Raji (cell line): ENCODE results near the gene MAD2L2.

Experiments
- POLR2A ChIP-seq: IDR thresholded peaks from 2 replicates; pipeline ENCODE4 v1.6.1; 2011; ENCODE audit warnings: low read depth, low read length, control low read depth; ENCODE audit not compliant: insufficient read depth

The MAD2L2 gene

GRCh38 chr1:11712285-11712684 is 31.3 kb upstream of the MAD2L2 start:
- TF ChIP-seq POLR2A: no peak

GRCh38 chr1:11711490-11711889 is 30.5 kb upstream of the MAD2L2 start:
- no peak for TF ChIP-seq POLR2A

DNA sequence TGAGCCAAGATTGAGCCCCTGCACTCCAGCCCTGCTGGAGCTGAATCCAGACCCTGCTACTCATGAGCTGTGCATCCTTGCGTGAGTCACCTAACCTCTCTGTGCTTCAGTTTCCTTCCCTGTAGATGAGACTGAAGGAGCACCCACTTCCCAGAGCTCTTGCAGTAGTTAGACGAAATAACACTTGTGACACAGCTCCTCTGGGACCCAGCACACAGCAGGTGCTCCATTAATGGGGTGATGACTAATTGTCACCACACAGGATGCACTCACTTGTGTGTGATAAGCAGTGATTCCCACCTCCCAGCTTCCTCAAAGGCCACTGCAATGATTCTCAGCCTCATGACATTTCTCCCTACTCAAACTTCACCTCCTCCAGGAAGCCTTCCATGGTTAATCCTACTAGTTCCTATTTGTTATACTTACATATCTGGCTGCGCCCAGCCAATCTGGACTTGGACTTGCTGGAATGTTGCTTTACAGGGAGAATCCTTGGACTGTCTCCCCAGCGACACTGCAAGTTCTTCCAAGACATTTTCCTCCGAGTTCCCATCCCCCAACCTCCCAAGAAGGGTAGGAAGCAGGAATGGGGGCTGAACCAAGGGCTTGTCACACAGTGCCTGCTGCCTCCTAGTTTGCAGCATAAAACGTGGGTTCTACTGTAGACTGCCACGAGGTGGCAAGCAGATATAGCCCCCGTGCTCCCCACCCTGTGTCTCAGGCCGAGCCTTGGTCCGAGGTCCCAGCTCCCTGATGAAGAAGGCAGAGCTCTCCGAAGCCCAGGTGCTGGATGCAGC is 27.8 kb upstream of the MAD2L2 start:
- TF ChIP-seq POLR2A: no peak

- no peak for TF ChIP-seq POLR2A
Observed at GRCh38 chr1:11707621-11708276, 26.8 kb upstream of the MAD2L2 start.

DNA sequence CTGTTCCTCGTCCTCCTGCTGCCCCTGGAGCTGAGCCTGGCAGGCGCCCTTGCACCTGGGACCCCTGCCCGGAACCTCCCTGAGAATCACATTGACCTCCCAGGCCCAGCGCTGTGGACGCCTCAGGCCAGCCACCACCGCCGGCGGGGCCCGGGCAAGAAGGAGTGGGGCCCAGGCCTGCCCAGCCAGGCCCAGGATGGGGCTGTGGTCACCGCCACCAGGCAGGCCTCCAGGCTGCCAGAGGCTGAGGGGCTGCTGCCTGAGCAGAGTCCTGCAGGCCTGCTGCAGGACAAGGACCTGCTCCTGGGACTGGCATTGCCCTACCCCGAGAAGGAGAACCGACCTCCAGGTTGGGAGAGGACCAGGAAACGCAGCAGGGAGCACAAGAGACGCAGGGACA is 25.3 kb upstream of the MAD2L2 start:
- no peak for TF ChIP-seq POLR2A

- no peak for TF ChIP-seq POLR2A
Observed at GRCh38 chr1:11705596-11705995, 24.6 kb upstream of the MAD2L2 start.

DNA sequence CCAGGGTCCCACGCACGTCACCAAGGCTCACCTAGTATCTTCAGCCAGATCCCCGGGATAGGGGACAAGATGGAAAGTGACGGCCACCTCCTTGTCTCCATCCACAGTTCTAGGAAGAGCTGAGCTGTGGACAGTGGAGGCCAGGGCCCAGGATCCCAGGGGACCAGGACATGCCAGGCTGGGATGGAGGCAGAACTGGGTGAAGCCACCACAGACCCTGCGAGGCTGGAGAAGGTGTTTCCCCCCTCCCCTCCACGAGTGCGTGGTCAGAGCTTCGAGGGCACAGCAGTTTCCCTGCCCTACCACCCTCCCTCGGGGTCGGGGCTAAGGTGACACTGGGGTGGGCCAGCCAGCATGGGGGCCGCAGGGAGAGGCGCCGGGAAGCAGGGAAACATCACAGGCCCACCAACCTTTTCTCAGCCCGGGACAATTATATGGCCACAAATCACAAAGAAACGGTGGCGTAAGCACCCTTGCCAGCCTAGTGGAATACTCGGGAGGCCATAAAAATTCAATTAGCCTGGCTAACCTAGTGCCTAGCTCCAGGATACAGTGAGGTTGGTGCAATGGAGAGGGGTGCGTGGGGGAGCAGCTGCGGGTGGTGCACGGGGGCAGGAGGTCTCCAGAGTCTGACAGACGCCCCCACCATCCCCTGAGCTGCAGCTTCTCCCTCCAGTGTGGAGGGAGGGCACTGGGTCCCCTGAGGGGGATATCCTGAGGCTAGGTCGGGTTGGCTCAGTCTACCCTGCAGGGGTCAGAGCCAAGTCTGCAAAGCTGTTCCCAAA is 23.9 kb upstream of the MAD2L2 start:
- TF ChIP-seq POLR2A: no peak

- no peak for TF ChIP-seq POLR2A
Observed at GRCh38 chr1:11704194-11704529, 23.2 kb upstream of the MAD2L2 start.

DNA sequence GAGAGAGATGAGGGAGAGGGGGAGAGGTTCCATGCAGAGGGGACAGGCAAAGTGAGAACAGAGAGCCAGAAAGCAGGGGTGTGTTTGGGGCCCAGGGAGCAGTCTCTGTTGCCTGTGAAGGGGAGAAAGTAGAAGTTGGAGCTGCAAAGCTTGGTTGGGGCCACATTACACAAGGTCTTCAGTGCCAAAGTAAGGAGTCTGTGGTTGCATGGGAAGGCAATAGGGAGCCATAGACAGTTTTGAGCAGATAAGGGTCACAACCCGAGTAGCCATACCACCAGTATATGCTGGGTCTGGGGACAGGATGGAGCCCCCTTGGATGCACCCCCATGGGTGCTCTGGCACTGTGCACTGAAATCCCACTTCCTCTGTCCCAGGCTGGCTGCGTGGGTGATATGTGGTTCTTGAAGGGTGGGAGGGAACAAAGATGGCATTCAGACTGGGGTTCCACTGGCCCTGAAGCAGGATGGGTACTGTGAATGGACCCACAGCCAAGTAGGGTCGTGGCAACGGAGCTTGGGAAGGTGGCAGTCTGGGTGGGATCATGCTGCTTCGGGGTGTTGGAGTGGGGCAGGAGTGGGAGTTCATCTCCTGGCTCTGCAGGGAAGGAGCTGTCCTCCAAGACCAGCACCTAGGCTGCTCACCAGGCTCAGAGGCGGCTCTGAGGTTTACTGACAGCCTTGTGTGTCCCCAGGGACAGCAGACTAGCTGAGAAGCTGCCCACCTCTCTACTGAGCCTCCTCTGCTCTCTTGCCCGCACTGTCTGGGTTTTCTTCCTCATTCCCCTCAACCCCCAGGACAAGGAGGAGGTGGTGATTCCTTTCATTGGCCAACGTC is 22.6 kb upstream of the MAD2L2 start:
- TF ChIP-seq POLR2A: no peak

GRCh38 chr1:11701981-11702803 is 21.2 kb upstream of the MAD2L2 start:
- TF ChIP-seq POLR2A: no peak

- TF ChIP-seq POLR2A: no peak
Observed at GRCh38 chr1:11701551-11701961, 20.6 kb upstream of the MAD2L2 start.

GRCh38 chr1:11700601-11701467 is 19.9 kb upstream of the MAD2L2 start:
- no peak for TF ChIP-seq POLR2A

DNA sequence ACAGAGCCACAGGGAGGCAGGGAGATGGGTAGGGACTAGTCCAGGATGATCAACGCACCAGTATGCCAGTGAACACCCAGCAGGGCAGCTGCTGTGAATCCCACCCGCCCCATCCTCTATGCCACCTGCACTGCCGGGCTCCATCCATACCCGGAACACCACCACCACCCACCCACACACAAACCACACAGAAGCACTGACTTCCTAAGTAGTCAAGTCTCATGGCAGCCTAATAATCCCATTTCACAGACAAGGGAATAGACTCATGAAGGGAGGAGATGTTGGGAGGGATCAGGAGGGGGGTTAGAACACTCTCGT is 16.9 kb upstream of the MAD2L2 start:
- no peak for TF ChIP-seq POLR2A
